Measurements from ENCODE around the gene SOX18. TPM values are rescaled to one million over a fixed set of nuclear protein-coding genes. Genes with fewer than 3 reads are reported as not detected.

SOX18 gene
- total RNA-seq, 1 donor from 2014 or later, result 8.1 TPM

DNA sequence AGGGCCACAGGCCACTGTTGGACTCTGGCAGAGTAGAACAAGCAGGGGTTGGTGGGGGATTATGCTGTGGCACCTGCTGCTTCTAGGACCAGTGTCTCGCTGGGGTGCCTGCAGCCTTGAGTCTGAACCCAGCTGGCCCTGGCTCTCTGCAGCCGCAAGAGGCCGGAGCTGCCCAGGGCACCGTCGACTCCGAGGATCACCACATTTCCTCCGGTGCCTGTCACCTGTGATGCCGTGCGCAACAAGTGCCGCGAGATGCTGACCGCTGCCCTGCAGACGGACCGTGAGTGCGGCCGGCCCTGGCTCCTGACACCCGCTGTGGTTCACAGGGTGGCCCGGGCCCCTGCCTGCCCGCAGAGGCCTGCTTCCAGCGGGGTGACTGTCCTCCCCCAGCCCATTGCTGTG lies 19.8 kb upstream of the SOX18 start:
- ATAC-seq, result no peak
- DNase-seq (ENCODE audit: low spot score), result no peak

DNA sequence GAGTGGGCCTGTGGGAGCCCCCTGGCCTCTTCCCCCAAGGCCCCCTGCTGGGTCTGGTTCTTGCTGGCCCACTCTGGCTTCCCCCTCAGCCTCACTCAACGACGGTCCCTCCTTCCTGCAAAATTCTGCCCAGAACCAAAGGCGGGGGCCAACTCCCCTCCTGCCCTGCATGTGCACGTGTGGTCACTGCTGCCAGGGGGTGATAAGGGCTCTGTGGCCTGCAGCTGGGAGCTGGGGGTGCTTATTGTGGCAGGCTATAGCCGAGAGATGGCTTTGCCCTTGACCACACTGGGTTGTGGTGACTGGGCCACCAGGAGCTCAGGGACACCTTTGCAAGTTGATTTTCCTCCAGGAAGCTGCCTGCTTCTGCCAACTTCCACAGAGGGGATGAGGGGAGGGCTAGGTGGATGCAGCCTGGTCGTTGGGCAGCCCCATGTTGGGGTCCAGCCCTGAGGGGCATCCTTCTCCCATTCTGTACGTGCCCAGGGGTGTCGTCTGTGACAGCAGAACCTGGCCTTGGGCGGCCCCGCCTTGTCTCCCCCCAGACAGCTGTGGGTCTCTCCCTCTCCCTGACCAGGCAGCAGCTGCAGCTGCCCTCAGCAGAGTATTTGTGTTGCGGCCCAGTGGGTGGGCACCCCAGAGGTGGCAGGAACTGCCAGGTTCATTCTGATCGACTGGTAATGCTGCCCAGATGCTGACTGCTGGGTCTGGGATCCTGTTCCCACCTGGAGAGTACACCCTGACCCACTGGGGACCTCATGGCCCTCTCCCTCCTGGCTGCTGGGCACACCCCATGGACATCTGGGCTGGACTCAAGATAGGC lies 19.2 kb upstream of the SOX18 start:
- DNase-seq (ENCODE audit: low spot score) (no peak), ATAC-seq (no peak)

DNA sequence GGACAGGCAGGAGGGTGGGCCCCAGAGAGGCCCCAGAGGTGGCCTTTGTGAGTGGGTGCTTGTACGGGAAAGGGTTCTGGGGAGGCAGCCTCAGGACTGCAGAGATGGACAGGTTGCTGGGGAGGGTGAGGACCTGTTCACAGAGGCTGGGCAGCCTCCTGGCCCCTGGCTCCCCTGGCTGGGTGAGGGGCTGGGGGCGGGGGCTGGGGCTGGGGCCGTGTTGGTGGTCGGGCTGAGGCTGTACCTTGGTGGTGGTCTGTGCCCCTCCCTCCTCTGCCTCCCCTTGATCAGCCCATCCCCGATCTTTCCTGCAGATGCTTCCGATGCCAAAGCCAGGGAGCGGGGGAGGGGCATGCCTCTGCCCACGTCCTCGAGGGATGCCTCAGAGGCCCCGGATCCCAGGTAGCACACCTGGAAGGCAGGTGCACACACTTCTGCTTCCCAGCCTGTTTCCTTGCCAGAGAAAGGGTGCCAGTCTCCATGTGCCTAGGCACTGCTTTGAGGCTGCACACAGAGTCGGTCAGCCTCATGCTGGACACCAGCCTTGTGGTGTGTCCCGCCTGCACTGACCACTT lies 18.4 kb upstream of the SOX18 start:
- no peak for ATAC-seq
- DNase-seq (ENCODE audit: low spot score), result no peak

DNA sequence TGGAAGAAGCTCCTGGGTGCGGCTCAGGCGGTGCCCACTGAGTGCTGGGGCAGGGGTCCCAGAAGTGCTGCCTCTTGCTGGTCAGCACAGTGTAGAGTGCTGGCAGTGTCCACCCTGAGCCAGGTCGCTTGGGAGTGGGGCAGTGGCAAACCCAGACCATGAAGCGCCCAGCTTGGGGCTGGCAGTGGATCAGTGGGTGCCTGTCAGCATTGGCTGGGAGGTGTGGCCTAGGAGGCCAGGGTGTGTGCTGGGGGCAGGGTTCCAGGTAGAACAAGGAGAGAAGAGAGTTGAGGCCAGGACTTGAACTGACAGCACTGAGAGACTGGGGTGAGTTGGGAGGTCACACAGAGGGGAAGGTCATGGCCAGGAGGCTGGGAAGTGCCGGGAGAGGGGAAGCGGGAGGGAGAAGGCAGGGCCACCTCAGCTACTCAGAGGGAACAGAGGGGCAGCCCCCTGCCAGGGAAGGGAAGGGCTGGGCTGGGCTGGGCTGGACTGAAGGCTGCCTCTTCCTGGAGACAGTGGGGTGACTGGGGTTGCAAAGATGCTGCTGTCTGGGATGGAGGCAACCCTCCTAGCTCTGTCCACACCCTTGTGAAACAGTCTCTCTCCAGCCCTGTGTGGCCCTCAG lies 17.7 kb upstream of the SOX18 start:
- peak; percentile 7 for ATAC-seq
- DNase-seq (ENCODE audit: low spot score), result peak; percentile 75

DNA sequence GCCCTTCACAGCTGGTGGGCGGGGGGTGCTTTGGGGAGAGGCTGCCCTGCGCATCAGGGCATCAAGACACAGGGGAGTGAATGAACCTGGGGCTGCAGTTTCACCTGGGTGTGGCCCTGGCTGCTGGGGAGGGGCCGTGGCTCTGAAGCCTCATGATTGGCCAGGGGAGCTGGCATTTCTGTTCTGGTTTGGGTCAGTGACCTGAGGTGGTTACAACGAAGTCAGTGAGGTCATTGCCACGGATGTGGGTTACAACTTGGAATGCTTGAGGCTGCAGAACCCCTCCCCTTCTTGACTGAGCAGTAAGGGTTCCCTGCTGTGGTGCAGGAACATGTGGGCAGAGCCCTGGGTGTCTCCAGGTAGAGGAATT lies 16.5 kb upstream of the SOX18 start:
- peak; percentile 90 for DNase-seq (ENCODE audit: low spot score)
- ATAC-seq, result peak; percentile 53

DNA sequence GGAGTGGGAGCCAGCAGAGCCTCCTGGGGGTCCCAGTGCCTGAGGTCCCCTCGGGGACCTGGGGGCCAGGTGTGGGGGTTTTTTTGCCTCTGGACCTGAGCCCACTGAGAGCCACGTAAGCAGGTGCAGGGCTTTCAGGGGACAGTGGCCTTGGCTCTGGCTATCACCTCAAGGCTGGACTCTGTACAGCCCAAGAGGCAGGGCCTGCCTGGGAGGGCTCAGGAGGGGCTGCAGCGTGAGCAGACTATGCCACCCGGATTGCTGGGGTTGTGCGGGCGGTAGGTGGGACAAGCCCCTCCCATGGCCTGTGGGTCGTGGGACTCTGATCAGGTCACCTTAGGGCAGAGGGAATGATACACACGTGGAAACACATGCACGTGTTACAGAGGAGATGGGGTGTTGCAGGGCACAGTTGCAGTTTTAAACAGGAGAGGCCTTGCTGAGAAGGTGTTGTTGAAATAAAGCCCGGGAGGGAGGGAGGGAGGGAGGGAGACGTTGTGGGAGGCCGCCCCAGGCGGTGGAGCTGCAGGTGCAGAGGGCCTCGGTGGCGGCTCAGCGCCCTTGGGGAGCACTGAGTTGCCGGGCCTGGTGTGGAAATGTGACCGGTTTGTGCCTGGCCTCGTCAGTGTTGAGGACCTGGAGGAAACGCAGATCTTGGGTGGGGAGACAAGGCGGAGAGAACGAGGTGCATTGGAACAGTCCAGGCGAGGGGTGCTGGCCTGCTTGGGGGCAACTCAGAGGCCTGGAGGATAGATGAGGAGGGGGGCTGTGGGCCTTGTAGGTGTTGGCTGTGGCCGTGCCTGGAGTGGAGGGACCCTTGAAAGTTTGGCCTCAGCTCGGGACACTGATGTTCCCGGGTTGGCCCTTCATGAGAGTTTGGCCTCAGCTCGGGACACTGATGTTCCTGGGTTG lies 15.9 kb upstream of the SOX18 start:
- ATAC-seq (peak; percentile 57), DNase-seq (ENCODE audit: low spot score) (peak; percentile 95)

DNA sequence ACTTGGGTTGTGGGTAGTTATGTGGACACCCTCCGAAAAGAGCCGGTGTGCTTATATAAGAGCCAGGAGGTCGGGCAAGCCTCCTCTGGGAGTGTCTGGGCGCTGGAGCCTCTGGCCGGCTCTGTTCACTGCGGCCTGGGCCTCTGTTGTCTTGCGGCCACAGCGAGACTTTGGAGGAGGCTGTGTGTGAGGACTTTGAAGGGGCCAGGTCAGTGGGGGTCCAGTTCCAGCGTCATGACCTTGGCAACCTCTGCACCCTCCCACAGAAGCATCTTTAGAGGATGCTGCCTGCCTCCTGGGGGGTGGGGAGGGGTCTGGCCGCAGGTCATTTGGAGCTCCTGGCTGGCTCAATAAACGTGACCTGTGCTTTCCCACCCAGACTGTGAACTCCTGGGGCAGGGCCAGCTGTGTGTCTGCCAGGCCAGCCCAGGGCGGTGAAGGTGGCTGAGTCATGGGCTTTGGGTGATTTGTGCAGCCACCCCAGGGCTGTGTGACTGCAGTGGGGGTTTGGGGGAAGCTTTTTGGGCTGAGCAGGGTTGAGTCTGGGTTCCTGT lies 14.8 kb upstream of the SOX18 start:
- DNase-seq (ENCODE audit: low spot score) (peak; percentile 94), ATAC-seq (peak; percentile 43)

DNA sequence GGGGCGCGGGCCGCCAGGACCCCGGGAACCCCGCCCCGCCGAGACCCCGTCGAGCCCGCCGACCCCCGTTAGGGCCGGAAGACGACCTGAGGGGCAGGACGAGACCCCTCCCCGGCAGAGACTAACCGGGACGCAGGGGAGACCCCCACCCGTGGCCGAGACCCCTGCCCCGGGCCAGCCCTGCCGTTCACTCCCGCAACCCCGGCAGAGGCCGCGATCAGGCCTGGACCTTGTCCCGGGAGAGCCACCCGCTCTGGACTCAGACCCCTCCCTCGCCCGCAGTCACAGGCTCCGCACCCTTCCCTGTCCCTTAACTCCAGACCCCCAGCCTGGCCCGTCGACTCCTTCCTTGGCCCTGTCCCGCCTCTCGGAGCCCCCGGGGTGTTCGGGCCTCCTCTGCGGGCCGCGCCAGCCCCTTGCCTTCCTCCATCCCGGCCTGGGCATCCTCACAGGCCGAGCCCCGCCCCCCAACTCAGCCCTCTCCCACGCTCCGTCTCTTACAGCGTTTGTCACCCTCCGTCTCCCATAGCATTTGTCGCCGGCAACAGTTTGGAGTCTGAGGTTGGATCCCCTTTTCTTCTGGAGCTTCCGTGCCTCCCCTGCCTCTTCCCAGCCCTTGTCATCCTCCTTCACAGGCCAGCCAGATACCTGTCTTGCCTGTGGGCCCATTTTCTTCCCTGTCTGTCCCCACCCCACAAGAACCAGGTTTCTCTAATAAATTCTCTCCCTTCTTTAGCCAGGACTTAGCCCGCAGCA lies 14.1 kb upstream of the SOX18 start:
- peak; percentile 68 for DNase-seq (ENCODE audit: low spot score)

DNA sequence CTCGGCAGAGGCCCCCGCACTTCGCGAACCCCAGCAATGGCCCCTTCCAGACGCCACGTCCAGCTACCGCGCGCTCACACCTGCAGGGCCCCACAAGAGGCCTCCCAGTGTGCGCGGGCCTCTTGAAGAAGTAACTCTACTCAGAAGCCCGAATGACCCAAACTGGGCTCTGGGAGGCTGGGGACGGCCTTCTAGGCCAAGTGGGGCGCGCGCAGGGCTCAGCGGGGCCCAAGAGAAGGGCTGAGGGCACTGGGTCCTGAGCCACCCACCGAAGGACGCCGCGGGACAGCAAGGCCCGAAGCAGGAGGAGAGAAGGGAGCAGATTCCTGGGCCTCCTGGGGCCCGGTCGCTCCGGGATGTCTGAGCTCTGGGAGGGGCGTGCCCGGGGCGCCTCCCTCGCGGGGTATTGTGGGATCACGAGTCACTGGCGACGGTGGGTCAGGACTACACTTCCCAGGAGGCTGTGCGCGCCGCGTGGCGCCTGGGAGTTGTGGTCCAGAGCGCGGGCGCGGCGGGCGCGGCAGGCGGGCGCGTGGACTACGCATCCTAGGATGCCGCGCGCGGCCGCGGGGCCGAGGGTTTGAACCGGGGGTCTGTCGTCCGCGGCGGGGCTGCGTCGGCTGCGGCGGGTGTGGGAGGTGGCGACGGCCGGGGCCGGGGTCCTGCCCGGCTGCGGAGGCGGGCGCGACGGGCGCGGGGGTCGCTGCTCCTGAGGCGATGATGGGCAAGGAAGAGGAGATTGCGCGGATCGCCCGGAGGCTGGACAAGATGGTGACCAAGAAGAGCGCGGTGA lies 13.4 kb upstream of the SOX18 start, which contains the start of gene TCEA2:
TCEA2 (plus strand) TSS at position 603 of the 793 bp plus-strand sequence; CDS start at position 718, 115 bp downstream.
- DNase-seq (ENCODE audit: low spot score) (peak; percentile 97), ATAC-seq (peak; percentile 62)

More for the DNA sequence above, 14.1 kb upstream of the SOX18 start:
- ATAC-seq, result peak; percentile 1

DNA sequence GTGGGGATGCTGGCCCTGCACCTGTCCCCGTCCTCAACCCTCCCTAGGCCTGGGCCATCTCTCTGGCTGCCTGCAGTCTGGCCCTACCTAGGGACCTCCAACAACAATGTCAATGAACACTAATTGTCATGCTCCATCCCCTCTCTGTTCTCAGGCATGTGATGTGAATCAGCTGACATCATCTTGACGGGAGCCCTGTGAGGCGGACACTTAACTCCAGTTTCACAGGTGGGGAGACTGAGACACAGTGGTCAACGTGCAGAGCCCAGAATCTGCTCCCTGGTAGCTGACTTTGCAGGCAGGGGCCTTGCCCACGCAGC lies 12.8 kb upstream of the SOX18 start:
- no peak for DNase-seq (ENCODE audit: low spot score)
- no peak for ATAC-seq

DNA sequence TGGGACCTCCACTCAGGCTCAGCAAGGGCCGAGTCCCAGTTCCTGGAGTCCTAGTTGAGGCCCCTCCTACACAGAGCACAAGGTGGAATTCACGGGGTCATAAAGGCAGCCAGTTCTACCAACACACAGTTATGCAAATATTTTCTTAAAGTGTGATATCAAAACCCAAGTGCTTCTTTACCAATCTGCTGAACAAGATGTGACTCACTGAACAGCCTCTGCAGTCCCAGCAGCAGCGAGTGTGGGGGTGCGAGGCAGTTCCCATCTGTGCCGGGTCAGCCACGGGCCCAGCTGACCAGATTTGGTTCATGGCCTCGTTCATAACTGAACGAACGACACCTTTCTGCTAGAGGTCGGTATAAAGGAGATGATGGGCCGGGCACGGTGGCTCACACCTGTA lies 9.1 kb upstream of the SOX18 start:
- no peak for ATAC-seq
- no peak for DNase-seq (ENCODE audit: low spot score)

DNA sequence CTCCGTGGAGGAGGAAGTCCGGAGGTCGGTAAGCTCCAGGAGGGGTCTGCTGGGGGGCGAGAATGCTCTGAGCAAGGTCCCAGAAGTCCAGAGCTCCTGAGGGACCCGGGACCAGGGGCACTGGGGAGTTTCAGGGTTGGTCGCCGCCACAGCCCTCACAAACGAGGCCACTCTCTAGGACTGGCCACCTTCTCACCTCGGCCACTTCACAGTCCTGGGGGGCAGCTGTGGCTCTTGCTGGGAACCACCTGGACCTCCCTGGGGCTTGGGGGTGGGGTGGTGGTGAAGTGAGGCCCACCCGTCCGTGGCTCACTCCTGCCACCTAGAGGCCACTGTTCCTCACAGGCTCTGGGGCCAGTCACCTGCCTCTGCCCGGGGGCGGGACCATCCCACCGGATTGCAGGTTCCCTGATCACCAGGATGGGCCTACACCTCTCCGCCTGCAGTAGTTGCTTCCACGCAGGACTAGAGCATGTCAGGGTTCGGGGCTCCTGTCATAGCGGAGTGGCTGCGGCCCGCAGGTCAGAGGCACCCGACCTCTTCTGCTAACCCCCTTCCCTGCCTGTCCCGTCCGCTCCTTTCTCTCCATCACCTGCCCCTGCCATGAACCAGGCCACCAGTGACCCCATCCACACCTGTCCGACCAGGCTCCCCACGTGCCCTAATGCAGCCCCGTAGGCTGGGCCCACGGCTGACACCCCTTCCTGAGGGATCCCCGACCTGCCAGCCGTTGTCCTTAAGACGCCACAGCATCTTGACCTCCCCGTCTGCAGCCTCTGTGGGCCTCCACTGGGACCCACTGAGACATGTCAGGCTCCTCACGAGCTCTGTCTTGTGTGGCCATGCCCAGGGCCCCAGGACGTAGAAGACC lies 8.4 kb upstream of the SOX18 start:
- DNase-seq (ENCODE audit: low spot score) (peak; percentile 75), ATAC-seq (peak; percentile 71)

DNA sequence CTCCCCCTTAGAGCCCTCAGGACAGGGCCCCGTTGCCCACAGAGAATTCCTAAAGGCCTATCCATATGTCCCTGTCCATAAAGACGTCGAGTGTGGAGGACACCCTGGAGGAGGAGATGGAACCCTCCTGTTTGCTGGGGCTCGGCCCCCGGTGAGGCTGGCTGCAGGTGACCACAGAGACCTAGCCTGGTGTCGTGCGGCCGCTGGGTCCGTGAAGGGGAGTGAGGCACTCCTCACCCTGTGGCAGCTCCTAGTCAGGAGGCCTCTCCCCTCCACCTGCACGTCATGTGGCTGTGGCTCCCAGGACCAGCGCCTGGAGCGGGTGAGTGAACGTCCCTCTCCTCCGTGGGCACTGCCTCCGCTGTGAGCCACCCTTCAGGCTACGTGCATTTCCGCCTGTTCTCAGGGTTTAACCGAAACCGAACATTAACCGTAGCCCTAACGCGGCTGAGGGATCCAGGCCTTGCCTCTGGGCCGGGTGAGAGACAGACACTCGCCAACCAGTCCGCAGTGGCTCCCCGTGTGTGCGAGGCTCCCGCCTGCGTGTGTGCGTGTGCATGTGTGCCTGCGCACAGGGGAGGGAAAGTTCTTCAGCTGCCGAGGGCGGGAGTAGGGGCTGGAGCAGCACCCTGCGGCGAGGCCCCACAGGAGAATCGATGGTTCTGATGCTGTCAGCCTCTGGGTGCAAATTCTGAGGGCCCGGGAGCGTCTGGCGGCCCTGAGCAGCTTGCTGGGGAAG lies 7.6 kb upstream of the SOX18 start:
- DNase-seq (ENCODE audit: low spot score) (no peak), ATAC-seq (peak; percentile 3)

DNA sequence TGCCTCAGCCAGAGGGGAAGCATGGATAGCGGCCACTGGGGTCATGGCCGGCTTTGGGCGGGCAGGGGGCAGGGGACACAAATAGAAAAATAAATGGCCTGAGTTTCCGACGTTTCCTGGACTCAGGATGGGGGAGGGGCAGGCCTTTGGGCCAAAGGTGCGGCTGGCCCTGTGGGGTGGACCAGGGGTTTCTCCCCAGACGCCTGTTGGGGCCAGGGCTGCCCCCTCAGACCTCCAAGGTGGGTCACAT lies 7.1 kb upstream of the SOX18 start:
- DNase-seq (ENCODE audit: low spot score) (no peak), ATAC-seq (peak; percentile 4)

DNA sequence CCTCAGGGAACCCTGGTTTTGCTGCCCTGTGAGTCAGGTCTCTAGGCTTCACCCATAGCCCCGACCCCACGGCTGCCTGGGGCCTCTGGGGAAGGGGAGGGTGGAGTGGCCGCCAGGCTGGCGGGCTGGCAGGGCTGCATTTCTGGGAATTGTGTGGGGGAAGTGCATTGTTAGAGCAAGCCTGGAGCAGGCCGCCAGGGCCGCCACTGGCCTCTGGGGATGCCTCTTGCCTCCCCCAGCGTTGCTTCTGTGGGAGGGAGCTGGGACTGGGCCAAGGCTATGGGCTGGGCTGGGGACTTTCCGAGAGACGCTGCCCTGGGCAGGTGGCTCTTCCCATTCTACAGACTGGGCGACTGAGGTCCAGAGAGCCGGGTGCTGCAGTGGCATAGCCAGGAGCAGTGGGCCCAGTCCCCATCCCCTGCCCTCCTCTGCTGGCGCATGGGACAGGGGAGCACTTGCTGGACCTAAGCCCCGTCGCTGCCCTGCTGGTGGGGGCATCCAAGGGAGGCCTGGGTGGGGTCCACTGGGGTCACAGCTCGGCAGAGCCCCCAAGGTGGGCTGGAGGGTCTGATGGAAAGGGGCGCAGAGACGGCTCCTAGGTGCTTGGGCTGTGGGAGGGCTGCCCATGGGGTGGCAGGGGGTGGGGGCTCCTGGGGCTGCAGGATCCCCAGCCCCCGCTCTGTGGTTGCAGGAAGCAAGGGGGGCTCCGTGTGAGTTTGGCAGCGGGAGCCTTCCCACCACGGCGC lies 6.6 kb upstream of the SOX18 start:
- DNase-seq (ENCODE audit: low spot score), result no peak
- ATAC-seq, result peak; percentile 11

DNA sequence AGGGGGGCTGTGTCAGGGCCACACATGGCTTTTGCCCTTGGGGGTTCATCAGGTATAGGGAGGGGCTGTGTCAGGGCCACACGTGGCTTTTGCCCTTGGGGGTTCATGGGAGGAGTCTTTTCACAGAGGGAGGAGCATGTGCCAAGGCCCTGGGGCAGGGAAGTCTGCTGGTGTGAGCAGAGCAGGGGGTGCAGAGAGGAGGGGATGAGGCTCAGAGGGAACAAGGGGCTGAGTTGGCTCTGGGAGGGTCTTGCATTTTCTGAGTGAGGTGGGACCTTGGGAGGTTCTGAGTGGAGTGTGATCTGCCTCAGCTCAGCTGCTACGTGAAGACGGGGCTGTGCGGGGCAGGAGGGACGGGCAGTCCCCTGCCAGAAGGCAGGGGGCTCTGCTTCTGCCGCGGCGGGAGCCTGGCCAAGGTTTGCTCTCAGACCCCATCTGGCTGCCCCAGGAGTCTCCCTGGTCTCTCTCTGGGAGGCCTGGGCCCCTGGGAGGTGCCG lies 6.0 kb upstream of the SOX18 start:
- ATAC-seq (no peak), DNase-seq (ENCODE audit: low spot score) (no peak)
